ENCODE data around the gene KLHL33.

KLHL33 gene

DNA sequence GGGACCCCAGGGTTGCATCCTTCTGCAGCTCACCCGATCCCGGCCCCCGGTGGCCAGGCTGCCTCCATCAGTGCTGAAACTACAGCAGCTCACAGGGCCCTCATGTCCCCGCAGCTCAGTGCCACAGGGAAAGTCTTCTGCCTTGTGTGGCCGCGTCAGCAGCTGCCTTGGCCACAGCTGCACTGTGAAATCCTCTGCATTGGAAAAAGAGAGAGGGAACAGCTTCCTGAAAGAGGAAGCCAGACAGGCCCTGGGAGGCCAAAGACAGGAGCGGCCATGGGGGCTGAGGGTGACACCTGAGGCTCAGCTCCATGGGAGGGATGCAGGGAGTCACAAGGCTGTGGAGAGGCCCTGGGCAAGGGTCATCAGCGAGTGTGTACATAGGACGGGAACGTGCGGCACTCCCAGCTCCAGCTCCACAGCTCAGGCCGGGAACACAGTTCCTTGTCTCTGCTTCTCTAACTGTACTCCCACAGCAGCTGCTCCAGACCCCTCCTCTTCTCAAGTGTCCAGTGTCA is 59.8 kb downstream of the KLHL33 start:
- DNase-seq: no peak

Data from nucleus accumbens (tissue), 56 donors.